H1 (cell line): ENCODE measurements around the gene DTL. TPM values are rescaled to one million over a fixed set of nuclear protein-coding genes. Genes with fewer than 3 reads are reported as not detected.

Source experiments
- CTCF ChIA-PET: fragments of 300-600 bp; sonication (Branson Sonifier 250); formaldehyde crosslinking; loops from one replicate; lab custom pipeline; 2021; ENCODE audit not compliant: partially characterized antibody; lab: Charles Lee
- POLR2A ChIA-PET: fragments of 300-600 bp; sonication (Branson Sonifier 250); formaldehyde crosslinking; loops from one replicate; lab custom pipeline; 2021; ENCODE audit warnings: inconsistent platforms; ENCODE audit not compliant: partially characterized antibody; lab: Charles Lee
- DNase-seq, 2 experiments: peaks; one replicate each; pipeline versions ENCODE4 v3.0.0 to v3.0.0-alpha.2; 2010 to 2022; ENCODE audit warnings: low spot score in 2 of 2, low read depth in 1 of 2, mixed read lengths in 1 of 2
- FAIRE-seq: peaks from 2 replicates; lab custom pipeline; 2011; peaks lifted over from hg19 to GRCh38; lab: Jason Lieb, UNC
- H2AFZ ChIP-seq: 2 replicates; pipeline ENCODE4 v1.8.1; 2012; ENCODE audit warnings: low read length, inconsistent platforms
- H2AK5ac ChIP-seq: 2 replicates; pipeline ENCODE4 v1.6.1; 2013; ENCODE audit warnings: low read depth, low read length
- H2BK120ac ChIP-seq: replicated peaks from 2 replicates; pipeline ENCODE3; 2013; ENCODE audit warnings: low read depth, low read length, inconsistent platforms
- H2BK12ac ChIP-seq: 2 replicates; pipeline ENCODE4 v1.6.1; 2013; ENCODE audit warnings: low read depth, low read length
- H2BK15ac ChIP-seq: 2 replicates; pipeline ENCODE4 v1.6.1; 2013; ENCODE audit warnings: low read length
- H2BK20ac ChIP-seq: 2 replicates; pipeline ENCODE4 v1.6.1; 2013; ENCODE audit warnings: low read length
- H2BK5ac ChIP-seq: 2 replicates; pipeline ENCODE4 v1.6.1; 2013; ENCODE audit warnings: low read depth, low read length
- H3K14ac ChIP-seq: 2 replicates; pipeline ENCODE4 v1.6.1; 2013; ENCODE audit warnings: inconsistent platforms; ENCODE audit not compliant: insufficient read length
- H3K18ac ChIP-seq: 2 replicates; pipeline ENCODE4 v1.6.1; 2013; ENCODE audit warnings: low read length; ENCODE audit errors: extremely low read depth
- H3K23ac ChIP-seq: 2 replicates; pipeline ENCODE4 v1.6.1; 2013; ENCODE audit warnings: inconsistent platforms; ENCODE audit not compliant: insufficient read length
- H3K23me2 ChIP-seq: 2 replicates; pipeline ENCODE4 v1.6.1; 2013; ENCODE audit warnings: low read depth, low read length
- H3K27ac ChIP-seq: 2 replicates; pipeline ENCODE4 v1.6.1; 2011; ENCODE audit warnings: low read depth, low read length, inconsistent platforms
- H3K27me3 ChIP-seq, 4 experiments: replicated peaks in 1 of 4; 1 replicate in 1 of 4; 2 replicates in 3 of 4; pipeline versions ENCODE4 v1.6.1 to v1.8.1; 2011 to 2013; ENCODE audit warnings: low read length in 3 of 4, mild to moderate bottlenecking in 3 of 4, inconsistent platforms in 2 of 4, mixed read lengths in 2 of 4, moderate library complexity in 1 of 4; ENCODE audit not compliant: control insufficient read depth in 3 of 4, insufficient read depth in 3 of 4; ENCODE audit errors: extremely low read depth in 1 of 4
- H3K36me3 ChIP-seq, 4 experiments: 2 replicates each; pipeline versions ENCODE4 v1.6.1 to v1.8.1; 2011 to 2013; ENCODE audit warnings: mild to moderate bottlenecking in 4 of 4, low read length in 3 of 4, moderate library complexity in 2 of 4, control low read depth in 1 of 4, inconsistent platforms in 1 of 4; ENCODE audit not compliant: insufficient read depth in 4 of 4, control insufficient read depth in 2 of 4
- H3K4ac ChIP-seq: replicated peaks from 2 replicates; pipeline ENCODE3; 2013; ENCODE audit warnings: low read length, low read depth, mixed read lengths, inconsistent platforms; ENCODE audit not compliant: insufficient read length
- H3K4me1 ChIP-seq, 4 experiments: replicated peaks in 1 of 4; 1 replicate in 1 of 4; 2 replicates in 3 of 4; pipeline versions ENCODE4 v1.6.1 to v1.8.1; 2011 to 2013; ENCODE audit warnings: low read length in 3 of 4, inconsistent platforms in 2 of 4, mixed read lengths in 1 of 4; ENCODE audit not compliant: insufficient read depth in 4 of 4, control insufficient read depth in 3 of 4
- H3K4me2 ChIP-seq, 2 experiments: 2 replicates each; pipeline versions ENCODE4 v1.6.1 to v1.8.1; 2011 to 2013; ENCODE audit warnings: low read depth in 2 of 2, low read length in 2 of 2, control low read depth in 1 of 2, inconsistent platforms in 1 of 2, mild to moderate bottlenecking in 1 of 2; ENCODE audit not compliant: insufficient read depth in 1 of 2
- H3K4me3 ChIP-seq, 4 experiments: fragments of 200-600, 300-600 bp in 1 of 4; sonication (generic), shearing (Covaris generic), sonication (Bioruptor Twin) in 1 of 4; 2 replicates each; pipeline versions ENCODE4 v1.5.1 to v1.8.1; 2011 to 2016; ENCODE audit warnings: low read length in 4 of 4, low read depth in 3 of 4, control low read depth in 2 of 4, inconsistent platforms in 2 of 4, mild to moderate bottlenecking in 2 of 4, mixed read lengths in 1 of 4, moderate library complexity in 1 of 4; ENCODE audit not compliant: insufficient read depth in 2 of 4; ENCODE audit errors: extremely low read depth in 1 of 4
- H3K56ac ChIP-seq: replicated peaks from 2 replicates; pipeline ENCODE3; 2013; ENCODE audit warnings: low read depth, mild to moderate bottlenecking, mixed read lengths, low read length, inconsistent platforms; ENCODE audit not compliant: insufficient read length
- H3K79me1 ChIP-seq: 2 replicates; pipeline ENCODE4 v1.6.1; 2013; ENCODE audit warnings: low read depth, low read length, control low read depth
- H3K79me2 ChIP-seq, 2 experiments: 2 replicates each; pipeline versions ENCODE4 v1.6.1 to v1.8.1; 2012 to 2013; ENCODE audit warnings: low read length in 2 of 2, mild to moderate bottlenecking in 2 of 2, inconsistent platforms in 1 of 2; ENCODE audit not compliant: insufficient read depth in 2 of 2, control insufficient read depth in 1 of 2
- H3K9ac ChIP-seq, 4 experiments: replicated peaks in 1 of 4; 1 replicate in 1 of 4; 2 replicates in 3 of 4; pipeline versions ENCODE4 v1.6.1 to v1.8.1; 2011 to 2013; ENCODE audit warnings: low read depth in 3 of 4, low read length in 3 of 4, control low read depth in 2 of 4, mild to moderate bottlenecking in 2 of 4, moderate library complexity in 2 of 4, inconsistent platforms in 1 of 4; ENCODE audit errors: extremely low read depth in 1 of 4
- H3K9me3 ChIP-seq, 2 experiments: 2 replicates each; pipeline versions ENCODE4 v1.6.1 to v1.8.1; 2012 to 2013; ENCODE audit warnings: mild to moderate bottlenecking in 2 of 2, moderate library complexity in 2 of 2, control low read depth in 1 of 2, inconsistent platforms in 1 of 2, low read depth in 1 of 2, low read length in 1 of 2, mixed read lengths in 1 of 2; ENCODE audit not compliant: insufficient read depth in 2 of 2
- H4K20me1 ChIP-seq, 2 experiments: replicated peaks in 1 of 2; 2 replicates each; pipeline versions ENCODE3 to v1.8.1; 2011 to 2013; ENCODE audit warnings: inconsistent platforms in 2 of 2, low read length in 2 of 2, mild to moderate bottlenecking in 1 of 2; ENCODE audit not compliant: insufficient read depth in 2 of 2, control insufficient read depth in 1 of 2
- H4K5ac ChIP-seq: 2 replicates; pipeline ENCODE4 v1.6.1; 2013; ENCODE audit warnings: low read length, low read depth, mixed read lengths, inconsistent platforms; ENCODE audit not compliant: insufficient read length
- H4K8ac ChIP-seq: 2 replicates; pipeline ENCODE4 v1.8.0; 2013; ENCODE audit warnings: mild to moderate bottlenecking, moderate library complexity, low read length, inconsistent platforms; ENCODE audit not compliant: insufficient read depth; ENCODE audit errors: extremely low read depth
- H4K91ac ChIP-seq: replicated peaks from 2 replicates; pipeline ENCODE3; 2013; ENCODE audit warnings: low read length, mixed read lengths, inconsistent platforms; ENCODE audit not compliant: insufficient read length
- CHD1 ChIP-seq: IDR thresholded peaks from 2 replicates; pipeline ENCODE4 v1.6.1; 2012; ENCODE audit warnings: low read depth, low read length, improper control_type of control experiment
- JUN ChIP-seq: IDR thresholded peaks from 2 replicates; pipeline ENCODE4 v1.6.1; 2011; ENCODE audit warnings: low read depth, mild to moderate bottlenecking, improper control_type of control experiment, low read length
- KDM4A ChIP-seq: IDR thresholded peaks from one replicate; pipeline ENCODE4 v1.7.1; 2012; ENCODE audit warnings: low read depth, mild to moderate bottlenecking, moderate library complexity, low read length, inconsistent platforms; ENCODE audit not compliant: severe bottlenecking
- NANOG ChIP-seq: IDR thresholded peaks from 2 replicates; pipeline ENCODE4 v1.6.1; 2011; ENCODE audit warnings: low read length, low read depth, mild to moderate bottlenecking, inconsistent platforms; ENCODE audit not compliant: insufficient read depth, poor library complexity, severe bottlenecking
- SP4 ChIP-seq: IDR thresholded peaks from 2 replicates; pipeline ENCODE4 v1.6.1; 2012; ENCODE audit warnings: low read length, inconsistent platforms
- WGBS, 2 experiments: shearing (Covaris generic) in 1 of 2; methylation state at CpG; one replicate each; pipeline versions ENCODE4 v1.1.6 to v1.1.7; 2013 to 2015; ENCODE audit warnings: low lambda C conversion rate in 2 of 2, mixed read lengths in 2 of 2, inconsistent platforms in 1 of 2, low coverage in 1 of 2, missing lambda C conversion rate in 1 of 2; ENCODE audit not compliant: insufficient replicate concordance in 2 of 2, insufficient coverage in 1 of 2, insufficient read length in 1 of 2; ENCODE audit errors: extremely low coverage in 1 of 2, missing lambda C conversion rate in 1 of 2; 5-methylcytosine and 5-hydroxymethylcytosine counted together
- polyA plus RNA-seq, 7 experiments: library from polyadenylated mRNA; depleted of rRNA in 3 of 7; stranded (reverse) in 5 of 7; unstranded in 2 of 7; fragments of >200 nt in 5 of 7; fragments of 200-250 nt in 2 of 7; gene quantifications; 1 replicate in 5 of 7; 2 replicates in 1 of 7; 4 replicates in 1 of 7; pipeline versions ENCODE4 v1.2.1 to v1.2.3, GENCODE V29; 2011 to 2013; ENCODE audit warnings: missing spikeins in 2 of 7, mixed read lengths in 2 of 7
- total RNA-seq: library from RNA; stranded (reverse); fragmentation: NEBNext Ultra II Directional; extraction: Animal tissue kit (Norgen Biotek cat#: 25700); gene quantifications from 2 replicates; pipeline ENCODE4 v1.2.1, GENCODE V29; 2021

DTL gene
- total and polyA plus RNA-seq, 2 of the 8 experiments (the other 6 are each of a cell fraction or from before 2014, with no cell fraction given): 36.0 to 46.9 TPM

DNA sequence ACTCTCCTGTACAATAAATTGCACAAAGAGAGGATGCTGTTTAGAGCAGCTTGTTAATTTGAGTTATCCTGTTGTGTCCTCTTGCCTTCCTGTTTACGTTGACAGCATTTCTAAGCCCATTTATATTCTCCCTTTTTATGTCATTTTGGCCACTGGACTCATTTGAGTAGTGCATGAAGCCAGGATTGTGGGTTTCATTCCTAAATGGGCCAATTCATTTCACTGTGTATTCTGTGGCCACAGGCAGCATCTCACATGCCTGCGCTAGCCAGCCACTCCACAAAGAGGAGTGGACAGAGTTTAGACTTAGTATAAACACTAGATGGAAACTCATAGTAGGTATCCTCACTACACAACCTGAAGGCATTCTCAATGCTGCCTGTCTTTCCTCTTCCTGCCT lies 73.4 kb downstream of the DTL start:
- Histone ChIP-seq H3K23ac (no peak overlapping the region), H4K91ac (no peak overlapping the region), H3K4me1 (peaks cover 2 to 20% (median 13%) of the 10 kb centered on the region in 4 experiments; a peak in 5 of 7 replicates), H2AFZ (no peak overlapping the region), H3K27ac (no peak overlapping the region), H3K4me3 (no peak overlapping the region), H3K27me3 (no peaks in the 10 kb centered on the region), H3K56ac (no peak overlapping the region), H2BK20ac (no peak overlapping the region), H2BK15ac (no peak overlapping the region), H3K36me3 (no peaks in the 10 kb centered on the region; a peak in 1 of 8 replicates), H3K4me2 (no peak overlapping the region), H3K79me1 (no peaks in the 10 kb centered on the region), H3K9me3 (no peaks in the 10 kb centered on the region), H3K18ac (no peak overlapping the region), H2AK5ac (no peak overlapping the region), H3K14ac (no peak overlapping the region), H3K79me2 (no peaks in the 10 kb centered on the region), H2BK12ac (no peak overlapping the region), H2BK120ac (no peak overlapping the region), H4K5ac (no peak overlapping the region), H4K8ac (no peak overlapping the region), H3K9ac (no peak overlapping the region), H4K20me1 (no peaks in the 10 kb centered on the region), H2BK5ac (no peak overlapping the region), H3K4ac (no peak overlapping the region), H3K23me2 (no peaks in the 10 kb centered on the region)
- ChIA-PET CTCF (interaction anchor here (1.2 kb wide), 1 partner anchor 182 kb away, joined by 4 read pairs; no protein-coding TSS in a partner anchor), POLR2A (no interaction called here)
- no peak for DNase-seq
- no peak for TF ChIP-seq SP4
- TF ChIP-seq NANOG: no peak
- no peak for TF ChIP-seq JUN
- TF ChIP-seq CHD1: no peak
- TF ChIP-seq KDM4A: no peak
- FAIRE-seq: no peak
- WGBS, 2 experiments: 86% methylated on average over 2 of the region's 2 CpGs; no CpG with 5 or more reads in 1 of the 2 experiments
